DND-41 (cell line): ENCODE data around the gene HNRNPUL1.

ENCODE experiments used
- ATAC-seq: fragments of 200-7000 bp; cut with Tn5 transposase; 3 replicates; pipeline ENCODE4 v1.9.1; 2021; ENCODE audit warnings: low read depth; ENCODE audit not compliant: insufficient read depth
- DNase-seq: peaks from one replicate; pipeline ENCODE4 v3.0.0-alpha.2; 2020
- H2AFZ ChIP-seq: 2 replicates; pipeline ENCODE4 v1.6.0; 2012; ENCODE audit warnings: low read depth, low read length
- H3K27ac ChIP-seq: 2 replicates; pipeline ENCODE4 v1.5.1; 2012; ENCODE audit warnings: low read length, inconsistent platforms
- H3K27me3 ChIP-seq: fragments of 200-600 bp; sonication (generic); 2 replicates; pipeline ENCODE4 v1.6.0; 2012; ENCODE audit warnings: low read length, mild to moderate bottlenecking, inconsistent platforms; ENCODE audit not compliant: insufficient read depth, poor library complexity
- H3K36me3 ChIP-seq: 2 replicates; pipeline ENCODE4 v1.5.1; 2012; ENCODE audit warnings: low read length, inconsistent platforms; ENCODE audit not compliant: insufficient read depth
- H3K4me1 ChIP-seq: 2 replicates; pipeline ENCODE4 v1.5.1; 2012; ENCODE audit warnings: mild to moderate bottlenecking, low read length; ENCODE audit not compliant: insufficient read depth
- H3K4me2 ChIP-seq: 2 replicates; pipeline ENCODE4 v1.6.0; 2012; ENCODE audit warnings: mild to moderate bottlenecking, moderate library complexity, low read length, inconsistent platforms; ENCODE audit not compliant: insufficient read depth
- H3K4me3 ChIP-seq, 2 experiments: fragments of 200-600 bp in 1 of 2; shearing (Covaris generic) in 1 of 2; 2 replicates each; pipeline ENCODE4 v1.5.1; 2012 to 2016; ENCODE audit warnings: inconsistent platforms in 2 of 2, low read length in 2 of 2, mild to moderate bottlenecking in 2 of 2, low read depth in 1 of 2, moderate library complexity in 1 of 2
- H3K79me2 ChIP-seq: 2 replicates; pipeline ENCODE4 v1.6.0; 2012; ENCODE audit warnings: low read length, inconsistent platforms; ENCODE audit not compliant: insufficient read depth
- H3K9ac ChIP-seq: 2 replicates; pipeline ENCODE4 v1.6.0; 2012; ENCODE audit warnings: low read depth, mild to moderate bottlenecking, inconsistent platforms, low read length, moderate library complexity
- H3K9me3 ChIP-seq: 2 replicates; pipeline ENCODE4 v1.5.1; 2012; ENCODE audit warnings: low read length, moderate library complexity, mild to moderate bottlenecking, inconsistent platforms; ENCODE audit not compliant: insufficient read depth, severe bottlenecking
- H4K20me1 ChIP-seq: 2 replicates; pipeline ENCODE4 v1.6.0; 2012; ENCODE audit warnings: low read length; ENCODE audit not compliant: insufficient read depth
- EZH2 ChIP-seq: IDR thresholded peaks from 3 replicates; pipeline ENCODE4 v1.6.1; 2012; ENCODE audit warnings: borderline replicate concordance, low read depth, mild to moderate bottlenecking, moderate library complexity, low read length, inconsistent platforms; ENCODE audit not compliant: severe bottlenecking
- TF ChIP-seq, protein P1 (sequence below): IDR thresholded peaks from 2 replicates; pipeline ENCODE4 v1.5.1; 2012; ENCODE audit warnings: borderline replicate concordance, low read length, moderate library complexity, mild to moderate bottlenecking; ENCODE audit not compliant: poor library complexity, severe bottlenecking; ENCODE audit errors: extremely low read depth

Gene HNRNPUL1

GRCh38 chr19:41356984-41357739, 93.0 kb downstream of the HNRNPUL1 start:
- DNase-seq (no peak), ATAC-seq (no peak)
- no peaks in the 10 kb centered on the region for H3K9me3 ChIP-seq
- H4K20me1 ChIP-seq = peaks cover 17% of the 10 kb centered on the region
- H3K27me3 ChIP-seq = no peaks in the 10 kb centered on the region
- no peak overlapping the region for H3K4me2 ChIP-seq
- peaks cover 26% of the 10 kb centered on the region for H3K79me2 ChIP-seq
- peaks cover 10% of the 10 kb centered on the region; the same call in 1 of the 2 replicates for H3K36me3 ChIP-seq
- H3K9ac ChIP-seq = no peak overlapping the region
- H3K4me1 ChIP-seq = peaks cover 9% of the 10 kb centered on the region
- no peak overlapping the region for H3K27ac ChIP-seq
- H3K4me3 ChIP-seq = no peak overlapping the region
- no peak for TF ChIP-seq EZH2
- TF ChIP-seq, protein P1, sequence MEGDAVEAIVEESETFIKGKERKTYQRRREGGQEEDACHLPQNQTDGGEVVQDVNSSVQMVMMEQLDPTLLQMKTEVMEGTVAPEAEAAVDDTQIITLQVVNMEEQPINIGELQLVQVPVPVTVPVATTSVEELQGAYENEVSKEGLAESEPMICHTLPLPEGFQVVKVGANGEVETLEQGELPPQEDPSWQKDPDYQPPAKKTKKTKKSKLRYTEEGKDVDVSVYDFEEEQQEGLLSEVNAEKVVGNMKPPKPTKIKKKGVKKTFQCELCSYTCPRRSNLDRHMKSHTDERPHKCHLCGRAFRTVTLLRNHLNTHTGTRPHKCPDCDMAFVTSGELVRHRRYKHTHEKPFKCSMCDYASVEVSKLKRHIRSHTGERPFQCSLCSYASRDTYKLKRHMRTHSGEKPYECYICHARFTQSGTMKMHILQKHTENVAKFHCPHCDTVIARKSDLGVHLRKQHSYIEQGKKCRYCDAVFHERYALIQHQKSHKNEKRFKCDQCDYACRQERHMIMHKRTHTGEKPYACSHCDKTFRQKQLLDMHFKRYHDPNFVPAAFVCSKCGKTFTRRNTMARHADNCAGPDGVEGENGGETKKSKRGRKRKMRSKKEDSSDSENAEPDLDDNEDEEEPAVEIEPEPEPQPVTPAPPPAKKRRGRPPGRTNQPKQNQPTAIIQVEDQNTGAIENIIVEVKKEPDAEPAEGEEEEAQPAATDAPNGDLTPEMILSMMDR = no peak
- no peak overlapping the region for H2AFZ ChIP-seq
